Measurements from ENCODE around the gene ZFPL1. TPM values are rescaled to one million over a fixed set of nuclear protein-coding genes. Genes with fewer than 3 reads are reported as not detected.

The ZFPL1 gene
- total and polyA plus RNA-seq, 2 donors (not counting 3 experiments of a cell fraction or from before 2014, with no cell fraction given), result 37.6 to 139 TPM

GRCh38 chr11:65111159-65111743 is 27.2 kb downstream of the ZFPL1 start:
- ChIA-PET CTCF (interaction anchor here (0.6 to 3.7 kb wide), 19 partner anchors 8 to 777 kb away, joined by 3 to 56 read pairs (median 4); partner anchors contain the start of genes ARL2, CAPN1, FAU and FIBP), POLR2A (interaction anchor here (1.0 kb wide), 1 partner anchor 14 kb away, joined by 6 read pairs; the partner anchor contains the start of gene VPS51)
- Histone ChIP-seq H2AFZ (ENCODE audit: low read depth, low read length) (no peak overlapping the region), H3K4me1 (ENCODE audit: control insufficient read depth, extremely low read depth, insufficient read depth, low read length) (peaks cover 11% of the 10 kb centered on the region), H3K4me2 (ENCODE audit: insufficient read depth, low read length) (no peak overlapping the region), H3K36me3 (ENCODE audit: control insufficient read depth in 2 of 2, extremely low read depth in 1 of 2, insufficient read depth in 2 of 2, low read length in 2 of 2) (peaks cover 0 to 16% of the 10 kb centered on the region in 2 experiments), H3K9me1 (replicated peaks; ENCODE audit: control insufficient read depth, extremely low read depth, insufficient read depth, low read length) (no peaks in the 10 kb centered on the region), H3K27me3 (ENCODE audit: control insufficient read depth in 2 of 2, insufficient read depth in 2 of 2, low read length in 2 of 2) (no peaks in the 10 kb centered on the region), H3K4me3 (replicated peaks in 1 of 3; ENCODE audit: insufficient read depth in 1 of 3, low read depth in 1 of 3, low read length in 3 of 3) (no peak overlapping the region), H3K27ac (ENCODE audit: insufficient read depth, low read depth, low read length) (no peak overlapping the region), H3K9ac (replicated peaks; ENCODE audit: extremely low read depth, insufficient read depth, low read length) (no peak overlapping the region), H4K20me1 (replicated peaks; ENCODE audit: control insufficient read depth, extremely low read depth, insufficient read depth, low read length) (no peaks in the 10 kb centered on the region), H3K9me3 (replicated peaks; ENCODE audit: control insufficient read depth, insufficient read depth, low read length) (no peaks in the 10 kb centered on the region), H3K79me2 (ENCODE audit: control insufficient read depth, insufficient read depth, low read length) (peaks cover 3% of the 10 kb centered on the region)
- no peak for FAIRE-seq
- dilution Hi-C loops (cut with MboI; ENCODE audit: extremely low pct_ligation_motif_present, low sequenced_read_pairs), result no loop called here
- TSS peak; percentile 27 for BruUV-seq (replicated peaks)
- TF ChIP-seq POLR2A (IDR thresholded peaks at IDR 0.05; ENCODE audit: low read depth, low read length) (no peak), EZH2 (IDR thresholded peaks at IDR 0.05; ENCODE audit: borderline replicate concordance, low read depth, low read length, severe bottlenecking) (no peak), GATA2 (IDR thresholded peaks at IDR 0.05; ENCODE audit: insufficient read depth, insufficient read length, low read depth, low read length) (no peak), MAX (IDR thresholded peaks at IDR 0.05; ENCODE audit: insufficient read depth, insufficient read length) (no peak), FOS (IDR thresholded peaks at IDR 0.05; ENCODE audit: borderline replicate concordance, insufficient read depth, low read length) (no peak), POLR2AphosphoS5 (IDR thresholded peaks at IDR 0.05; ENCODE audit: insufficient read depth, low read depth, low read length) (no peak), JUN (IDR thresholded peaks at IDR 0.05; ENCODE audit: borderline replicate concordance, insufficient read depth, insufficient read length, low read depth) (no peak), CTCF (IDR thresholded peaks at IDR 0.05; ENCODE audit: extremely low read depth in 1 of 2, insufficient read depth in 1 of 2, low read depth in 1 of 2, low read length in 2 of 2) (no peak), MYC (IDR thresholded peaks at IDR 0.05; ENCODE audit: low read depth, low read length) (no peak)
- no peak for DNase-seq (ENCODE audit: low read depth, low spot score)
- intact Hi-C loops (cut with micrococcal nuclease), result loop anchor here (2.0 to 5.0 kb wide), 5 partner anchors 14 to 194 kb away; partner anchors contain the start of genes ATG2A, CDCA5, SAC3D1 and VPS51

Data from endothelial cell of umbilical vein (primary cell).